OCI-LY1 (cell line): Measurements from ENCODE around the gene CDC14B.

Experiments
- H2AFZ ChIP-seq: fragments of 200-600 bp; sonication (generic), shearing (Covaris generic); 2 replicates; pipeline ENCODE4 v1.6.0; 2014; ENCODE audit warnings: antibody characterized with exemption, mild to moderate bottlenecking, low read length
- H3F3A ChIP-seq: fragments of 200-600 bp; sonication (generic), shearing (Covaris generic); 2 replicates; pipeline ENCODE4 v1.6.0; 2014; ENCODE audit warnings: mild to moderate bottlenecking, antibody characterized with exemption, low read length, moderate library complexity; ENCODE audit not compliant: insufficient read depth
- H3K27ac ChIP-seq: fragments of 200-600 bp; sonication (generic); 2 replicates; pipeline ENCODE4 v1.5.1; 2014; ENCODE audit warnings: low read length, mixed run types, mild to moderate bottlenecking, low read depth; ENCODE audit not compliant: poor library complexity, severe bottlenecking
- H3K27me3 ChIP-seq: fragments of 200-600 bp; sonication (generic); 2 replicates; pipeline ENCODE4 v1.6.0; 2014; ENCODE audit warnings: antibody characterized with exemption, mild to moderate bottlenecking, low read length, moderate library complexity; ENCODE audit not compliant: insufficient read depth
- H3K36me3 ChIP-seq: fragments of 200-600 bp; sonication (generic); 2 replicates; pipeline ENCODE4 v1.6.1; 2014; ENCODE audit warnings: mild to moderate bottlenecking, antibody characterized with exemption, low read length, moderate library complexity, mixed read lengths; ENCODE audit not compliant: insufficient read depth
- H3K4me1 ChIP-seq: fragments of 200-600 bp; sonication (generic); 2 replicates; pipeline ENCODE4 v1.5.1; 2014; ENCODE audit warnings: mild to moderate bottlenecking, low read length, moderate library complexity; ENCODE audit not compliant: insufficient read depth, severe bottlenecking
- H3K4me2 ChIP-seq: fragments of 200-600 bp; sonication (generic), shearing (Covaris generic); 2 replicates; pipeline ENCODE4 v1.6.1; 2014; ENCODE audit warnings: low read length
- H3K4me3 ChIP-seq: fragments of 200-600 bp; sonication (generic); 2 replicates; pipeline ENCODE4 v1.5.1; 2014; ENCODE audit warnings: low read length, low read depth, mild to moderate bottlenecking, mixed read lengths; ENCODE audit not compliant: poor library complexity, severe bottlenecking
- H3K79me2 ChIP-seq: fragments of 200-600 bp; shearing (Covaris generic); 2 replicates; pipeline ENCODE4 v1.6.1; 2016; ENCODE audit warnings: mixed run types, low read length, mixed read lengths; ENCODE audit not compliant: insufficient read depth
- H3K9ac ChIP-seq: fragments of 200-600 bp; sonication (generic), shearing (Covaris generic); 2 replicates; pipeline ENCODE4 v1.6.1; 2014; ENCODE audit warnings: mild to moderate bottlenecking, low read length, mixed read lengths
- H3K9me2 ChIP-seq: fragments of 200-600 bp; sonication (generic), shearing (Covaris generic); 2 replicates; pipeline ENCODE4 v1.6.1; 2014; ENCODE audit warnings: low read depth, mild to moderate bottlenecking, low read length, mixed read lengths
- H3K9me3 ChIP-seq: fragments of 200-600 bp; shearing (Covaris generic); 2 replicates; pipeline ENCODE4 v1.6.1; 2014; ENCODE audit warnings: low read length, mixed read lengths
- H4K20me1 ChIP-seq: fragments of 200-600 bp; sonication (generic), shearing (Covaris generic); 2 replicates; pipeline ENCODE4 v1.6.0; 2016; ENCODE audit warnings: mild to moderate bottlenecking, low read length; ENCODE audit not compliant: insufficient read depth
- CTCF ChIP-seq: fragments of 200-600 bp; sonication (generic), shearing (Covaris generic); IDR thresholded peaks from 2 replicates; pipeline ENCODE4 v1.5.1; 2017; ENCODE audit warnings: mild to moderate bottlenecking, antibody characterized with exemption, low read length, moderate library complexity, mixed read lengths
- EZH2 ChIP-seq: fragments of 200-600 bp; sonication (generic), shearing (Covaris generic); IDR thresholded peaks from 2 replicates; pipeline ENCODE4 v1.8.0; 2017; ENCODE audit warnings: borderline replicate concordance, mixed run types, mild to moderate bottlenecking, antibody characterized with exemption, low read length, moderate library complexity, mixed read lengths

The CDC14B gene

GRCh38 chr9:96496368-96497116 lies 123.1 kb downstream of the CDC14B start:
- Histone ChIP-seq H3K79me2 (no peaks in the 10 kb centered on the region), H3K4me2 (no peak overlapping the region), H4K20me1 (no peaks in the 10 kb centered on the region), H3K27ac (no peak overlapping the region), H3K36me3 (no peaks in the 10 kb centered on the region), H3K4me3 (no peak overlapping the region), H3K9me2 (no peaks in the 10 kb centered on the region), H3F3A (no peaks in the 10 kb centered on the region), H3K9me3 (no peaks in the 10 kb centered on the region), H2AFZ (no peak overlapping the region), H3K4me1 (no peaks in the 10 kb centered on the region), H3K27me3 (no peaks in the 10 kb centered on the region), H3K9ac (no peak overlapping the region)
- TF ChIP-seq CTCF (no peak), EZH2 (no peak)

- H3K27me3 ChIP-seq = no peaks in the 10 kb centered on the region
- no peak overlapping the region for H3K9ac ChIP-seq
These were observed 124.3 kb downstream of the CDC14B start for GRCh38 chr9:96495341-96495740.

GRCh38 chr9:96494215-96494800 lies 125.3 kb downstream of the CDC14B start:
- no peaks in the 10 kb centered on the region for H3K9me2 ChIP-seq
- H3K27me3 ChIP-seq = no peaks in the 10 kb centered on the region
- peaks cover 5% of the 10 kb centered on the region; the same call in 1 of the 2 replicates for H3K36me3 ChIP-seq
- H4K20me1 ChIP-seq = no peaks in the 10 kb centered on the region
- no peaks in the 10 kb centered on the region for H3K79me2 ChIP-seq
- no peaks in the 10 kb centered on the region for H3K4me1 ChIP-seq
- no peak overlapping the region for H3K4me3 ChIP-seq
- H2AFZ ChIP-seq = no peak overlapping the region
- no peak for TF ChIP-seq CTCF
- no peak for TF ChIP-seq EZH2
- H3F3A ChIP-seq = no peaks in the 10 kb centered on the region
- no peak overlapping the region for H3K27ac ChIP-seq
- no peak overlapping the region for H3K4me2 ChIP-seq
- no peak overlapping the region for H3K9ac ChIP-seq
- no peaks in the 10 kb centered on the region for H3K9me3 ChIP-seq

More at GRCh38 chr9:96495341-96495740, 124.3 kb downstream of the CDC14B start:
- Histone ChIP-seq H4K20me1 (no peaks in the 10 kb centered on the region), H3K27ac (no peak overlapping the region), H3K36me3 (no peaks in the 10 kb centered on the region), H3F3A (no peaks in the 10 kb centered on the region), H3K4me2 (no peak overlapping the region), H3K4me3 (no peak overlapping the region), H2AFZ (no peak overlapping the region), H3K9me3 (no peaks in the 10 kb centered on the region), H3K9me2 (no peaks in the 10 kb centered on the region), H3K79me2 (no peaks in the 10 kb centered on the region), H3K4me1 (no peaks in the 10 kb centered on the region)
- TF ChIP-seq EZH2 (no peak), CTCF (no peak)
